H1 (cell line): Measurements from ENCODE around the gene PTGIS. TPM values are rescaled to one million over a fixed set of nuclear protein-coding genes. Genes with fewer than 3 reads are reported as not detected.

Experiments
- CTCF ChIA-PET: fragments of 300-600 bp; sonication (Branson Sonifier 250); formaldehyde crosslinking; loops from one replicate; lab custom pipeline; 2021; ENCODE audit not compliant: partially characterized antibody; lab: Charles Lee
- POLR2A ChIA-PET: fragments of 300-600 bp; sonication (Branson Sonifier 250); formaldehyde crosslinking; loops from one replicate; lab custom pipeline; 2021; ENCODE audit warnings: inconsistent platforms; ENCODE audit not compliant: partially characterized antibody; lab: Charles Lee
- DNase-seq, 2 experiments: peaks; one replicate each; pipeline versions ENCODE4 v3.0.0 to v3.0.0-alpha.2; 2010 to 2022; ENCODE audit warnings: low spot score in 2 of 2, low read depth in 1 of 2, mixed read lengths in 1 of 2
- FAIRE-seq: peaks from 2 replicates; lab custom pipeline; 2011; peaks lifted over from hg19 to GRCh38; lab: Jason Lieb, UNC
- H2AFZ ChIP-seq: 2 replicates; pipeline ENCODE4 v1.8.1; 2012; ENCODE audit warnings: low read length, inconsistent platforms
- H2AK5ac ChIP-seq: 2 replicates; pipeline ENCODE4 v1.6.1; 2013; ENCODE audit warnings: low read depth, low read length
- H2BK120ac ChIP-seq: replicated peaks from 2 replicates; pipeline ENCODE3; 2013; ENCODE audit warnings: low read depth, low read length, inconsistent platforms
- H2BK12ac ChIP-seq: 2 replicates; pipeline ENCODE4 v1.6.1; 2013; ENCODE audit warnings: low read depth, low read length
- H2BK15ac ChIP-seq: 2 replicates; pipeline ENCODE4 v1.6.1; 2013; ENCODE audit warnings: low read length
- H2BK20ac ChIP-seq: 2 replicates; pipeline ENCODE4 v1.6.1; 2013; ENCODE audit warnings: low read length
- H2BK5ac ChIP-seq: 2 replicates; pipeline ENCODE4 v1.6.1; 2013; ENCODE audit warnings: low read depth, low read length
- H3K14ac ChIP-seq: 2 replicates; pipeline ENCODE4 v1.6.1; 2013; ENCODE audit warnings: inconsistent platforms; ENCODE audit not compliant: insufficient read length
- H3K18ac ChIP-seq: 2 replicates; pipeline ENCODE4 v1.6.1; 2013; ENCODE audit warnings: low read length; ENCODE audit errors: extremely low read depth
- H3K23ac ChIP-seq: 2 replicates; pipeline ENCODE4 v1.6.1; 2013; ENCODE audit warnings: inconsistent platforms; ENCODE audit not compliant: insufficient read length
- H3K23me2 ChIP-seq: 2 replicates; pipeline ENCODE4 v1.6.1; 2013; ENCODE audit warnings: low read depth, low read length
- H3K27ac ChIP-seq: 2 replicates; pipeline ENCODE4 v1.6.1; 2011; ENCODE audit warnings: low read depth, low read length, inconsistent platforms
- H3K27me3 ChIP-seq, 4 experiments: replicated peaks in 1 of 4; 1 replicate in 1 of 4; 2 replicates in 3 of 4; pipeline versions ENCODE4 v1.6.1 to v1.8.1; 2011 to 2013; ENCODE audit warnings: low read length in 3 of 4, mild to moderate bottlenecking in 3 of 4, inconsistent platforms in 2 of 4, mixed read lengths in 2 of 4, moderate library complexity in 1 of 4; ENCODE audit not compliant: control insufficient read depth in 3 of 4, insufficient read depth in 3 of 4; ENCODE audit errors: extremely low read depth in 1 of 4
- H3K36me3 ChIP-seq, 4 experiments: 2 replicates each; pipeline versions ENCODE4 v1.6.1 to v1.8.1; 2011 to 2013; ENCODE audit warnings: mild to moderate bottlenecking in 4 of 4, low read length in 3 of 4, moderate library complexity in 2 of 4, control low read depth in 1 of 4, inconsistent platforms in 1 of 4; ENCODE audit not compliant: insufficient read depth in 4 of 4, control insufficient read depth in 2 of 4
- H3K4ac ChIP-seq: replicated peaks from 2 replicates; pipeline ENCODE3; 2013; ENCODE audit warnings: low read length, low read depth, mixed read lengths, inconsistent platforms; ENCODE audit not compliant: insufficient read length
- H3K4me1 ChIP-seq, 4 experiments: replicated peaks in 1 of 4; 1 replicate in 1 of 4; 2 replicates in 3 of 4; pipeline versions ENCODE4 v1.6.1 to v1.8.1; 2011 to 2013; ENCODE audit warnings: low read length in 3 of 4, inconsistent platforms in 2 of 4, mixed read lengths in 1 of 4; ENCODE audit not compliant: insufficient read depth in 4 of 4, control insufficient read depth in 3 of 4
- H3K4me2 ChIP-seq, 2 experiments: 2 replicates each; pipeline versions ENCODE4 v1.6.1 to v1.8.1; 2011 to 2013; ENCODE audit warnings: low read depth in 2 of 2, low read length in 2 of 2, control low read depth in 1 of 2, inconsistent platforms in 1 of 2, mild to moderate bottlenecking in 1 of 2; ENCODE audit not compliant: insufficient read depth in 1 of 2
- H3K4me3 ChIP-seq, 4 experiments: fragments of 200-600, 300-600 bp in 1 of 4; sonication (generic), shearing (Covaris generic), sonication (Bioruptor Twin) in 1 of 4; 2 replicates each; pipeline versions ENCODE4 v1.5.1 to v1.8.1; 2011 to 2016; ENCODE audit warnings: low read length in 4 of 4, low read depth in 3 of 4, control low read depth in 2 of 4, inconsistent platforms in 2 of 4, mild to moderate bottlenecking in 2 of 4, mixed read lengths in 1 of 4, moderate library complexity in 1 of 4; ENCODE audit not compliant: insufficient read depth in 2 of 4; ENCODE audit errors: extremely low read depth in 1 of 4
- H3K56ac ChIP-seq: replicated peaks from 2 replicates; pipeline ENCODE3; 2013; ENCODE audit warnings: low read depth, mild to moderate bottlenecking, mixed read lengths, low read length, inconsistent platforms; ENCODE audit not compliant: insufficient read length
- H3K79me1 ChIP-seq: 2 replicates; pipeline ENCODE4 v1.6.1; 2013; ENCODE audit warnings: low read depth, low read length, control low read depth
- H3K79me2 ChIP-seq, 2 experiments: 2 replicates each; pipeline versions ENCODE4 v1.6.1 to v1.8.1; 2012 to 2013; ENCODE audit warnings: low read length in 2 of 2, mild to moderate bottlenecking in 2 of 2, inconsistent platforms in 1 of 2; ENCODE audit not compliant: insufficient read depth in 2 of 2, control insufficient read depth in 1 of 2
- H3K9ac ChIP-seq, 4 experiments: replicated peaks in 1 of 4; 1 replicate in 1 of 4; 2 replicates in 3 of 4; pipeline versions ENCODE4 v1.6.1 to v1.8.1; 2011 to 2013; ENCODE audit warnings: low read depth in 3 of 4, low read length in 3 of 4, control low read depth in 2 of 4, mild to moderate bottlenecking in 2 of 4, moderate library complexity in 2 of 4, inconsistent platforms in 1 of 4; ENCODE audit errors: extremely low read depth in 1 of 4
- H3K9me3 ChIP-seq, 2 experiments: 2 replicates each; pipeline versions ENCODE4 v1.6.1 to v1.8.1; 2012 to 2013; ENCODE audit warnings: mild to moderate bottlenecking in 2 of 2, moderate library complexity in 2 of 2, control low read depth in 1 of 2, inconsistent platforms in 1 of 2, low read depth in 1 of 2, low read length in 1 of 2, mixed read lengths in 1 of 2; ENCODE audit not compliant: insufficient read depth in 2 of 2
- H4K20me1 ChIP-seq, 2 experiments: replicated peaks in 1 of 2; 2 replicates each; pipeline versions ENCODE3 to v1.8.1; 2011 to 2013; ENCODE audit warnings: inconsistent platforms in 2 of 2, low read length in 2 of 2, mild to moderate bottlenecking in 1 of 2; ENCODE audit not compliant: insufficient read depth in 2 of 2, control insufficient read depth in 1 of 2
- H4K5ac ChIP-seq: 2 replicates; pipeline ENCODE4 v1.6.1; 2013; ENCODE audit warnings: low read length, low read depth, mixed read lengths, inconsistent platforms; ENCODE audit not compliant: insufficient read length
- H4K8ac ChIP-seq: 2 replicates; pipeline ENCODE4 v1.8.0; 2013; ENCODE audit warnings: mild to moderate bottlenecking, moderate library complexity, low read length, inconsistent platforms; ENCODE audit not compliant: insufficient read depth; ENCODE audit errors: extremely low read depth
- H4K91ac ChIP-seq: replicated peaks from 2 replicates; pipeline ENCODE3; 2013; ENCODE audit warnings: low read length, mixed read lengths, inconsistent platforms; ENCODE audit not compliant: insufficient read length
- ASH2L ChIP-seq: fragments of 200-600, 300-600 bp; sonication (generic); IDR thresholded peaks from one replicate; pipeline ENCODE4 v1.7.1; 2017; ENCODE audit warnings: low read length
- BACH1 ChIP-seq: IDR thresholded peaks from 2 replicates; pipeline ENCODE4 v1.6.1; 2012; ENCODE audit warnings: low read length, improper control_type of control experiment
- MAX ChIP-seq: IDR thresholded peaks from 2 replicates; pipeline ENCODE4 v1.6.1; 2012; ENCODE audit warnings: inconsistent platforms
- WGBS, 2 experiments: shearing (Covaris generic) in 1 of 2; methylation state at CpG; one replicate each; pipeline versions ENCODE4 v1.1.6 to v1.1.7; 2013 to 2015; ENCODE audit warnings: low lambda C conversion rate in 2 of 2, mixed read lengths in 2 of 2, inconsistent platforms in 1 of 2, low coverage in 1 of 2, missing lambda C conversion rate in 1 of 2; ENCODE audit not compliant: insufficient replicate concordance in 2 of 2, insufficient coverage in 1 of 2, insufficient read length in 1 of 2; ENCODE audit errors: extremely low coverage in 1 of 2, missing lambda C conversion rate in 1 of 2; 5-methylcytosine and 5-hydroxymethylcytosine counted together
- polyA plus RNA-seq, 7 experiments: library from polyadenylated mRNA; depleted of rRNA in 3 of 7; stranded (reverse) in 5 of 7; unstranded in 2 of 7; fragments of >200 nt in 5 of 7; fragments of 200-250 nt in 2 of 7; gene quantifications; 1 replicate in 5 of 7; 2 replicates in 1 of 7; 4 replicates in 1 of 7; pipeline versions ENCODE4 v1.2.1 to v1.2.3, GENCODE V29; 2011 to 2013; ENCODE audit warnings: missing spikeins in 2 of 7, mixed read lengths in 2 of 7
- total RNA-seq: library from RNA; stranded (reverse); fragmentation: NEBNext Ultra II Directional; extraction: Animal tissue kit (Norgen Biotek cat#: 25700); gene quantifications from 2 replicates; pipeline ENCODE4 v1.2.1, GENCODE V29; 2021

Gene PTGIS
- total and polyA plus RNA-seq, 2 of the 8 experiments (the other 6 are each of a cell fraction or from before 2014, with no cell fraction given) = 29.9 to 35.5 TPM

GRCh38 chr20:49558826-49559225, 9.1 kb downstream of the PTGIS start:
- H3K36me3 ChIP-seq = peaks cover 0 to 13% (median 2%) of the 10 kb centered on the region in 4 experiments; a peak in 2 of 8 replicates
- no peak overlapping the region for H3K56ac ChIP-seq
- H3K9me3 ChIP-seq = peaks cover 9 to 15% of the 10 kb centered on the region in 2 experiments
- H3K79me2 ChIP-seq = peaks cover 0 to 20% of the 10 kb centered on the region in 2 experiments; a peak in 1 of 4 replicates
- H3K9ac ChIP-seq = no peak overlapping the region
- peaks cover 9 to 20% (median 14%) of the 10 kb centered on the region in 4 experiments; a peak in 6 of 7 replicates for H3K4me1 ChIP-seq
- H3K23me2 ChIP-seq = no peaks in the 10 kb centered on the region
- no peak overlapping the region for H3K18ac ChIP-seq
- no peak overlapping the region for H2AFZ ChIP-seq
- H2BK120ac ChIP-seq = no peak overlapping the region
- no peak overlapping the region for H4K91ac ChIP-seq
- no peak overlapping the region for H3K27ac ChIP-seq
- H4K20me1 ChIP-seq = no peaks in the 10 kb centered on the region
- H2BK15ac ChIP-seq = no peak overlapping the region
- FAIRE-seq = no peak
- no peak overlapping the region for H3K4me2 ChIP-seq
- H3K14ac ChIP-seq = no peak overlapping the region
- no peaks in the 10 kb centered on the region for H3K27me3 ChIP-seq
- DNase-seq = no peak
- H4K8ac ChIP-seq = no peak overlapping the region
- POLR2A ChIA-PET = interaction anchor here (0.7 to 1.3 kb wide), 2 partner anchors 146 to 169 kb away, joined by 3 to 5 read pairs; no protein-coding TSS in a partner anchor
- no peak overlapping the region for H2BK20ac ChIP-seq
- no peak overlapping the region for H2BK12ac ChIP-seq
- H2AK5ac ChIP-seq = no peak overlapping the region
- no peak overlapping the region for H3K4me3 ChIP-seq
- CTCF ChIA-PET = interaction anchor here (0.7 to 1.6 kb wide), 2 partner anchors 18 to 75 kb away, joined by 3 to 4 read pairs; no protein-coding TSS in a partner anchor
- TF ChIP-seq ASH2L = no peak
- no peak for TF ChIP-seq BACH1
- 0 out of 2 replicates have a peak, but pooled peaks have one; percentile 19 for TF ChIP-seq MAX
- TF ChIP-seq, all 59 proteins: peak for 1
- H3K23ac ChIP-seq = no peak overlapping the region
- no peak overlapping the region for H3K4ac ChIP-seq
- no peak overlapping the region for H2BK5ac ChIP-seq
- no peak overlapping the region for H4K5ac ChIP-seq
- 55% methylated on average over 8 of the region's 8 CpGs; no CpG with 5 or more reads in 1 of the 2 experiments for WGBS, 2 experiments
- H3K79me1 ChIP-seq = 0 out of 2 replicates have a peak, but pooled peaks cover 3% of the 10 kb centered on the region
